Nephron progenitor cell (in vitro differentiated cells): ENCODE data around the gene METTL4.

ENCODE experiments used
- DNase-seq: peaks from one replicate; pipeline ENCODE4 v3.0.0; 2021
- H3K27ac Mint-ChIP-seq: 2 replicates; pipeline ENCODE4 v1.8.0; 2021; ENCODE audit warnings: mild to moderate bottlenecking, moderate library complexity, mixed read lengths
- H3K27me3 Mint-ChIP-seq: 2 replicates; pipeline ENCODE4 v1.8.0; 2021; ENCODE audit warnings: mild to moderate bottlenecking, low read depth, mixed read lengths; ENCODE audit not compliant: poor library complexity
- H3K36me3 Mint-ChIP-seq: 2 replicates; pipeline ENCODE4 v1.8.0; 2021; ENCODE audit warnings: low read depth, mixed read lengths
- H3K4me1 Mint-ChIP-seq: 2 replicates; pipeline ENCODE4 v1.8.0; 2021; ENCODE audit warnings: mixed read lengths
- H3K4me3 Mint-ChIP-seq: 2 replicates; pipeline ENCODE4 v1.8.0; 2021; ENCODE audit warnings: mild to moderate bottlenecking, moderate library complexity, mixed read lengths
- H3K9me3 Mint-ChIP-seq: 2 replicates; pipeline ENCODE4 v1.8.0; 2021; ENCODE audit warnings: mild to moderate bottlenecking, moderate library complexity, mixed read lengths
- TF ChIP-seq, protein P1 (sequence below): fragments of 200-600 bp; sonication (generic); IDR thresholded peaks from 2 replicates; pipeline ENCODE4 v1.5.0; 2021; ENCODE audit warnings: antibody characterized with exemption

The METTL4 gene

DNA sequence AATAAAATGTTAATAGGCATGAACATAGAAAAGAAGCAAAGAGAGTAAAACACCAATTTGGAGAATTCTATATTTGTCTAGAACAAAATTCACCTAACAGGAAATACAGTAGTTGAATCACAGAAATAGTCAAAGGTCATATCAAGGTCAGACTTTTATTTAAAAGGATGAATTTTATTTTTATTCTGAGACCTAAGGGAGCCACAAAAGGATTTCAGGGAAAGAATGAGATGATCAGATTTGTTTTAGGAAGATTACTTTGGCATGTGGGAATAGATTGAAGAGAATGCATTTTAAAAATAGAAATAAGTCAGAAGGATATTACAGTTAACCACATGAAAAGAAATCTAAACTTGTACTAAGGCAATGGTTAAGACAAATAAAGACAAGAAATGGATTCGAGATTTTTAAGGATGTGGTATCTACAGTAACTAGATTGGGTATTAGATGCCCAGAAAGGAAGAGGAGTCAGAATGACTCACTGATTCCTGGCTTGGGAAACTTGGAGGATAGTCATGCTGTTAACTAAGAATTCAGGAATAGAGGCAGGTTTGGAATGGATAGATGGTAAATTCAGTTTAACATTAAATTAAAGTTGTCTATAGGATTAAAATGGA lies 56.0 kb downstream of the METTL4 start:
- no peak for DNase-seq
- TF ChIP-seq, protein P1, sequence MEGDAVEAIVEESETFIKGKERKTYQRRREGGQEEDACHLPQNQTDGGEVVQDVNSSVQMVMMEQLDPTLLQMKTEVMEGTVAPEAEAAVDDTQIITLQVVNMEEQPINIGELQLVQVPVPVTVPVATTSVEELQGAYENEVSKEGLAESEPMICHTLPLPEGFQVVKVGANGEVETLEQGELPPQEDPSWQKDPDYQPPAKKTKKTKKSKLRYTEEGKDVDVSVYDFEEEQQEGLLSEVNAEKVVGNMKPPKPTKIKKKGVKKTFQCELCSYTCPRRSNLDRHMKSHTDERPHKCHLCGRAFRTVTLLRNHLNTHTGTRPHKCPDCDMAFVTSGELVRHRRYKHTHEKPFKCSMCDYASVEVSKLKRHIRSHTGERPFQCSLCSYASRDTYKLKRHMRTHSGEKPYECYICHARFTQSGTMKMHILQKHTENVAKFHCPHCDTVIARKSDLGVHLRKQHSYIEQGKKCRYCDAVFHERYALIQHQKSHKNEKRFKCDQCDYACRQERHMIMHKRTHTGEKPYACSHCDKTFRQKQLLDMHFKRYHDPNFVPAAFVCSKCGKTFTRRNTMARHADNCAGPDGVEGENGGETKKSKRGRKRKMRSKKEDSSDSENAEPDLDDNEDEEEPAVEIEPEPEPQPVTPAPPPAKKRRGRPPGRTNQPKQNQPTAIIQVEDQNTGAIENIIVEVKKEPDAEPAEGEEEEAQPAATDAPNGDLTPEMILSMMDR, result no peak
- Mint-ChIP-seq H3K27ac (no peak overlapping the region), H3K9me3 (no peaks in the 10 kb centered on the region), H3K36me3 (peaks cover 4% of the 10 kb centered on the region), H3K27me3 (peaks cover 4% of the 10 kb centered on the region), H3K4me3 (no peak overlapping the region), H3K4me1 (peaks cover 58% of the 10 kb centered on the region)

DNA sequence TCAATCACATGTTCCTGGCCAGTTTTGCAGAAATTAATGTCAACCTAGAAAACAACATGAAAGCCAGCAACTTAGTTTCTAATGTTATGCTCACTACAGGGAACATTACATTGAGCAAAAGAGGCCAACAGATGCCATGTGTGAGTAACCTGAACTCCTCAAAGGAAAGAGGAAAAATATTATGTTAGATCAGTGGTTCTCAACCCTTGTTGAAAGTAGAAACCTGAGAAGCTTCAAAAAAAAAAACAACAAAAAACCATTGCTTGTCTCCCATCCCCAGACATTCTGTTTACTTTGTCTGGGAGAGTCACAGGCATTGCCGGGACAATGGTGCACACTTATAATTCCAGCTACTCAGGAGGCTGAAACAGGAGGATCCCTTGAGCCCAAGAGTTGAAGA lies 57.7 kb downstream of the METTL4 start:
- Mint-ChIP-seq H3K4me3 (no peak overlapping the region), H3K27me3 (peaks cover 4% of the 10 kb centered on the region), H3K9me3 (no peaks in the 10 kb centered on the region), H3K27ac (peak overlapping the region; percentile 89), H3K36me3 (peaks cover 4% of the 10 kb centered on the region), H3K4me1 (peaks cover 54% of the 10 kb centered on the region)
- TF ChIP-seq, protein P1, result no peak
- no peak for DNase-seq

DNA sequence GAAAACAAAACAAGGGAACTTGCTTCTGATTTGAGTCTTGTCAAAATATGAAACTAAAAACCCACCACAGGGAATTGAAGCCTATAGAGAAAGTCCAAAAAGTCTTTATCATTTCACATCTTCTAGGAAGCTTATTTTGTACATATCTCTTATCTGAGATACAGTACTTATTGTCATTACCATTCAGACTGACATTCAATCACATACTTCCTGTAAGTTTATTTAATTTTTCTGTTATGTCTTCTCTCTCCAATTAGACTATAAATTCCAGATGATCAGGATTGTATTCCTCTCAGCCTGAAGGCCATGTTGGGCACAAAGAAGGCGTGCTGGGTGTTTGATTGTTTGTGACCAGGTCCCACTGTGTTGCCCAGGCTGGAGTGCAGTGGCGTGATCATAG lies 59.2 kb downstream of the METTL4 start:
- TF ChIP-seq, protein P1, result no peak
- H3K9me3 Mint-ChIP-seq, result no peaks in the 10 kb centered on the region
- H3K27ac Mint-ChIP-seq, result no peak overlapping the region
- no peak for DNase-seq
- H3K4me3 Mint-ChIP-seq, result no peak overlapping the region
- no peaks in the 10 kb centered on the region for H3K27me3 Mint-ChIP-seq
- peaks cover 4% of the 10 kb centered on the region for H3K36me3 Mint-ChIP-seq
- H3K4me1 Mint-ChIP-seq, result peaks cover 42% of the 10 kb centered on the region

DNA sequence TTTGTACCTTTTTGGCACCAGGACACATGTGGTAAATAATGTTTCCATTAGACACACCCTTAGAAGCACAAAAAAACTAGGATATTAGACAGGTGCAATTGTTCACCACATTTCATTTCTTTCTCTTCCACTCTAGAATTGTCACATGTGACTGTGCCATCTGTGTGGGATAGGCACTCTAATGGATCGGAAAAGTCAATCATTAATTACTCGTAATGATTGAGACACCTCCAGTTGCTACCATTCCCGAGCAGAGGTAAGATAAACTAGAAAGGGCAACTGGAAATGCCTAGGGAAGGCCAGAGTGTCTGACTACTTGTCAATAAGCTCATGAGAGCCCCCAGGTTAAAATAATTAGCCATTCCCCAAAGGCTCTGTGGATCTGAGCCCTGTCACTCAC lies 59.9 kb downstream of the METTL4 start:
- no peaks in the 10 kb centered on the region for H3K9me3 Mint-ChIP-seq
- peak overlapping the region; percentile 59 for H3K27ac Mint-ChIP-seq
- H3K27me3 Mint-ChIP-seq, result no peaks in the 10 kb centered on the region
- TF ChIP-seq, protein P1, result no peak
- peaks cover 42% of the 10 kb centered on the region for H3K4me1 Mint-ChIP-seq
- no peak for DNase-seq
- H3K36me3 Mint-ChIP-seq, result peaks cover 4% of the 10 kb centered on the region
- no peak overlapping the region for H3K4me3 Mint-ChIP-seq

DNA sequence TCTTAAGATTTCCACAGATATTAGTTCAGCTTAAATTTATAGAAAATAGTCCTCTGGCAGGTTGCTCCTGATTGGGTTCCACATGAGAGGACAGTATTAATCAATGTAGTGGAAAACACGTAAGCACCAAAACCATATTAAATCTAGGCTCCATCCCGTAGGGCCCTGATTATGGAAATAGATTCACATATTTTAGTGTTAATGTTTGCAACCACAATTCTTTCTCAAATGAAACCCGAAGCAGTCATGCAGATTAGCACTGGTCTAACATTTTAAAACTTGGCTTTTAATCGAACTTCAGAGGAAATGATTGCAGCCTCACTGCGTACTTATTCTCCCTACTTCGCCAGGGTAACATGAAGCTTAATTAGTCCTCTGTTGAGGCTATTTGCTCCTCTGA lies 60.9 kb downstream of the METTL4 start:
- no peaks in the 10 kb centered on the region for H3K36me3 Mint-ChIP-seq
- no peaks in the 10 kb centered on the region for H3K9me3 Mint-ChIP-seq
- no peak overlapping the region for H3K27ac Mint-ChIP-seq
- no peaks in the 10 kb centered on the region for H3K27me3 Mint-ChIP-seq
- no peak overlapping the region for H3K4me3 Mint-ChIP-seq
- H3K4me1 Mint-ChIP-seq, result peaks cover 34% of the 10 kb centered on the region
- no peak for DNase-seq
- TF ChIP-seq, protein P1, result no peak

DNA sequence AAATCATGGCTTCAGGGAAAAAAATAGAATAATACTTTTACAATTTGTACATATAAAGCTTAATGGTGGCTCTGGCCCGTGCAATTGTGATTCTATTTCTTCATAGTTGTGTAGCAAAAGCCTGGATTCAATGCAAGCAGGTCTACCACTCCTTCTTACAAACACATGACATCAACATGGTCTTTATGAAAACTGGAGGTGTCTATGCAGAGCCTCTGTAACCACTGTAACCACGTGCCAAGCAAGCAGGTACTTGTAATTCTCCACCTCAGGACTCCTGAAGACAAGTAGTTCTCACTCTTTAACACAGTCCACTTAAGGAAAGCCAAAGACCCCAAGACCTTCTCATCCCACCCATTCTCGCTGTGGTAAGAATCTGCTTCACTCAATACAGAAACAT lies 62.6 kb downstream of the METTL4 start:
- Mint-ChIP-seq H3K36me3 (no peaks in the 10 kb centered on the region), H3K27ac (no peak overlapping the region), H3K9me3 (no peaks in the 10 kb centered on the region), H3K4me3 (no peak overlapping the region), H3K27me3 (no peaks in the 10 kb centered on the region), H3K4me1 (peaks cover 33% of the 10 kb centered on the region)
- DNase-seq, result no peak
- TF ChIP-seq, protein P1, result no peak
